ENCODE measurements around the gene CRYGB. TPM values are rescaled to one million over a fixed set of nuclear protein-coding genes. Genes with fewer than 3 reads are reported as not detected.

Gene CRYGB
- total and polyA plus RNA-seq, 2 of the 13 experiments (the other 11 are each of a cell fraction or from before 2014, with no cell fraction given), result not detected

DNA sequence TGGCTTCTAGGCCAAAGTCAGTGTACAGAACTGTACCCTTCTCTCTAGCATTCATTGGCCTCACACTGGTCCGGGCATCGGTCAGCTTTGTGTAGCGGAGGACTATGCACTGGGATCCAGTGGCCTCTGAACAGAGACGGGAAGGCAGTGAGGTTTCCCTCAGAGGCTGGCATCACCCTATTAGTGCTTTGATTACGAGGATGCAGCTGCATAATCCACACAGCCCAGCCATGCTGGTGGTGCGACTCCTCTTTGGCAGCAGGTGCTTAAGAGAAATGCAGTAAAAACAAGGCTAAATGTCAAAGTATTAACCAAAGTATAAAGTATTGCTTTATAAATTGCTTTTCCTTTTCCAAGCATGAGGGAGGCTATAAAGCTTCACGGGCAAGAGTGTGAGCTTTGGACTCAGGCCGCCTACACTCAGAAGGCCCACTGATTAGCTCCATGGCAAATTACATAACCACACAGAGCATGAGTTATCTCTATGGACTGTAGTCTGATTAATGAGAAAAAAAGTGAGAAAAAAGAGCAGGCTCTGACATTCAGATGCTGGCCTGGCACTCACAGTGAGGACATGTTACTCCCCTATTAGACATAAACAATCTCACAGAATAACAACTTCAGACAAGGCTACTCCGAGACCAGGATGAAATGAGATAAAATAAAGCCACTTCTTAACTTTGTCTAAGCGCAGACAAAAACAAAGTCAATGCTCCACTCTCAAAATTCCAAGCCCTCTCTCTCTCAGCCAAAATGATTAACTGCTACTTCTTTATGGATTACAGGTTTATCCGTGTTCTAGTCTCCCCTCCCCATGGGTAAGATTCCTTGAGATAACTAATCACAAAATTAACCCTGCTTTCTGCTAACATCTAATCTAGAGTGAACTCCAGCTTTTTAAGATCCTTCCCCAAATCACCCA is 9.9 kb downstream of the CRYGB start (continued):
- TF ChIP-seq JUN (CRISPR knock-in tag; IDR thresholded peaks at IDR 0.05) (no peak), EHMT2 (IDR thresholded peaks at IDR 0.05; ENCODE audit: borderline replicate concordance, low read depth, low read length) (no peak; the same call in none of the 2 replicates), IKZF4 (CRISPR knock-in tag; IDR thresholded peaks at IDR 0.05; ENCODE audit: borderline replicate concordance, low read depth, not compliant biosample characterization) (no peak), EEA1 (CRISPR knock-in tag; IDR thresholded peaks at IDR 0.05; ENCODE audit: borderline replicate concordance) (no peak), EED (CRISPR knock-in tag; IDR thresholded peaks at IDR 0.05) (no peak), ZBTB1 (CRISPR knock-in tag; IDR thresholded peaks at IDR 0.05; ENCODE audit: borderline replicate concordance) (no peak), SMAD1 (CRISPR knock-in tag; IDR thresholded peaks at IDR 0.05; ENCODE audit: borderline replicate concordance, low read depth) (no peak), SNRNP70 (IDR thresholded peaks at IDR 0.05; ENCODE audit: low read depth, low read length) (no peak), KDM5B (CRISPR knock-in tag; IDR thresholded peaks at IDR 0.05; ENCODE audit: borderline replicate concordance) (no peak), TAF15 (IDR thresholded peaks at IDR 0.05; ENCODE audit: low read depth, low read length, poor library complexity, severe bottlenecking) (no peak), ZSCAN30 (CRISPR knock-in tag; IDR thresholded peaks at IDR 0.05) (0 out of 2 replicates have a peak, but pooled peaks have one; percentile 43), ETV6 (CRISPR knock-in tag; conservative IDR thresholded peaks at IDR 0.05) (no peak), TEAD2 (CRISPR knock-in tag; IDR thresholded peaks at IDR 0.05) (no peak), CCAR2 (optimal IDR thresholded peaks at IDR 0.05; ENCODE audit: low read depth, low read length) (no peak), SP140L (CRISPR knock-in tag; IDR thresholded peaks at IDR 0.05; ENCODE audit: borderline replicate concordance) (no peak), ZNF317 (CRISPR knock-in tag; IDR thresholded peaks at IDR 0.05) (no peak), ZNF672 (CRISPR knock-in tag; IDR thresholded peaks at IDR 0.05) (no peak), EP300 (IDR thresholded peaks at IDR 0.05; ENCODE audit: low read depth in 2 of 2, low read length in 2 of 2) (peak in 1 of 2 experiments; percentile 55; a peak in 2 of 4 replicates), EP300 (CRISPR knock-in tag; IDR thresholded peaks at IDR 0.05; ENCODE audit: borderline replicate concordance) (no peak; the same call in 1 of the 2 replicates)
- TF ChIP-seq, protein P1, sequence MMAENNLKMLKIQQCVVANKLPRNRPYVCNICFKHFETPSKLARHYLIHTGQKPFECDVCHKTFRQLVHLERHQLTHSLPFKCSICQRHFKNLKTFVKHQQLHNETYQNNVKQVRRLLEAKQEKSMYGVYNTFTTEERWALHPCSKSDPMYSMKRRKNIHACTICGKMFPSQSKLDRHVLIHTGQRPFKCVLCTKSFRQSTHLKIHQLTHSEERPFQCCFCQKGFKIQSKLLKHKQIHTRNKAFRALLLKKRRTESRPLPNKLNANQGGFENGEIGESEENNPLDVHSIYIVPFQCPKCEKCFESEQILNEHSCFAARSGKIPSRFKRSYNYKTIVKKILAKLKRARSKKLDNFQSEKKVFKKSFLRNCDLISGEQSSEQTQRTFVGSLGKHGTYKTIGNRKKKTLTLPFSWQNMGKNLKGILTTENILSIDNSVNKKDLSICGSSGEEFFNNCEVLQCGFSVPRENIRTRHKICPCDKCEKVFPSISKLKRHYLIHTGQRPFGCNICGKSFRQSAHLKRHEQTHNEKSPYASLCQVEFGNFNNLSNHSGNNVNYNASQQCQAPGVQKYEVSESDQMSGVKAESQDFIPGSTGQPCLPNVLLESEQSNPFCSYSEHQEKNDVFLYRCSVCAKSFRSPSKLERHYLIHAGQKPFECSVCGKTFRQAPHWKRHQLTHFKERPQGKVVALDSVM (CRISPR knock-in tag; IDR thresholded peaks at IDR 0.05), result peak; percentile 64
- TF ChIP-seq, protein P2, sequence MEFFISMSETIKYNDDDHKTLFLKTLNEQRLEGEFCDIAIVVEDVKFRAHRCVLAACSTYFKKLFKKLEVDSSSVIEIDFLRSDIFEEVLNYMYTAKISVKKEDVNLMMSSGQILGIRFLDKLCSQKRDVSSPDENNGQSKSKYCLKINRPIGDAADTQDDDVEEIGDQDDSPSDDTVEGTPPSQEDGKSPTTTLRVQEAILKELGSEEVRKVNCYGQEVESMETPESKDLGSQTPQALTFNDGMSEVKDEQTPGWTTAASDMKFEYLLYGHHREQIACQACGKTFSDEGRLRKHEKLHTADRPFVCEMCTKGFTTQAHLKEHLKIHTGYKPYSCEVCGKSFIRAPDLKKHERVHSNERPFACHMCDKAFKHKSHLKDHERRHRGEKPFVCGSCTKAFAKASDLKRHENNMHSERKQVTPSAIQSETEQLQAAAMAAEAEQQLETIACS (CRISPR knock-in tag; IDR thresholded peaks at IDR 0.05), result no peak
- TF ChIP-seq, protein P3, sequence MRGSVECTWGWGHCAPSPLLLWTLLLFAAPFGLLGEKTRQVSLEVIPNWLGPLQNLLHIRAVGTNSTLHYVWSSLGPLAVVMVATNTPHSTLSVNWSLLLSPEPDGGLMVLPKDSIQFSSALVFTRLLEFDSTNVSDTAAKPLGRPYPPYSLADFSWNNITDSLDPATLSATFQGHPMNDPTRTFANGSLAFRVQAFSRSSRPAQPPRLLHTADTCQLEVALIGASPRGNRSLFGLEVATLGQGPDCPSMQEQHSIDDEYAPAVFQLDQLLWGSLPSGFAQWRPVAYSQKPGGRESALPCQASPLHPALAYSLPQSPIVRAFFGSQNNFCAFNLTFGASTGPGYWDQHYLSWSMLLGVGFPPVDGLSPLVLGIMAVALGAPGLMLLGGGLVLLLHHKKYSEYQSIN (CRISPR knock-in tag; IDR thresholded peaks at IDR 0.05; ENCODE audit: borderline replicate concordance), result no peak
- TF ChIP-seq, protein P4, sequence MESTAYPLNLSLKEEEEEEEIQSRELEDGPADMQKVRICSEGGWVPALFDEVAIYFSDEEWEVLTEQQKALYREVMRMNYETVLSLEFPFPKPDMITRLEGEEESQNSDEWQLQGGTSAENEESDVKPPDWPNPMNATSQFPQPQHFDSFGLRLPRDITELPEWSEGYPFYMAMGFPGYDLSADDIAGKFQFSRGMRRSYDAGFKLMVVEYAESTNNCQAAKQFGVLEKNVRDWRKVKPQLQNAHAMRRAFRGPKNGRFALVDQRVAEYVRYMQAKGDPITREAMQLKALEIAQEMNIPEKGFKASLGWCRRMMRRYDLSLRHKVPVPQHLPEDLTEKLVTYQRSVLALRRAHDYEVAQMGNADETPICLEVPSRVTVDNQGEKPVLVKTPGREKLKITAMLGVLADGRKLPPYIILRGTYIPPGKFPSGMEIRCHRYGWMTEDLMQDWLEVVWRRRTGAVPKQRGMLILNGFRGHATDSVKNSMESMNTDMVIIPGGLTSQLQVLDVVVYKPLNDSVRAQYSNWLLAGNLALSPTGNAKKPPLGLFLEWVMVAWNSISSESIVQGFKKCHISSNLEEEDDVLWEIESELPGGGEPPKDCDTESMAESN (CRISPR knock-in tag; conservative IDR thresholded peaks at IDR 0.05), result no peak

Data from HepG2 (cell line).